Esophagus squamous epithelium (tissue), 5 donors: Measurements from ENCODE around the gene TCN2. TPM values are rescaled to one million over a fixed set of nuclear protein-coding genes. Genes with fewer than 3 reads are reported as not detected.
"Not testable (repeated sequence)": the region's sequence is repeated elsewhere in the genome, so short reads cannot be mapped to it uniquely, and the experiment has no call there.

Experiments
- DNase-seq: peaks from one replicate; lab custom pipeline; 2025; lab: John Stamatoyannopoulos, UW
- H3K27ac ChIP-seq, 4 donors: fragments of 200-600 bp; sonication (generic); one replicate each; pipeline ENCODE4 v1.5.1; 2016 to 2019; ENCODE audit warnings: mild to moderate bottlenecking in 1 of 4
- H3K27me3 ChIP-seq, 4 donors: fragments of 200-600 bp; sonication (generic); 1 replicate in 3 of 4; 2 replicates in 1 of 4; pipeline versions ENCODE4 v1.5.1 to v1.6.0; 2017 to 2021; ENCODE audit warnings: antibody characterized with exemption in 1 of 4
- H3K36me3 ChIP-seq, 3 donors: fragments of 200-600 bp; sonication (generic); one replicate each; pipeline ENCODE4 v1.5.1; 2016 to 2019
- H3K4me1 ChIP-seq, 3 donors: fragments of 200-600 bp; sonication (generic); one replicate each; pipeline ENCODE4 v1.5.1; 2017 to 2019
- H3K4me3 ChIP-seq, 4 donors: fragments of 200-600 bp; sonication (generic); 1 replicate in 3 of 4; 2 replicates in 1 of 4; pipeline ENCODE4 v1.5.1; 2016 to 2019; ENCODE audit warnings: mild to moderate bottlenecking in 2 of 4, moderate library complexity in 1 of 4
- H3K9me3 ChIP-seq, 3 donors: fragments of 200-600 bp; sonication (generic); one replicate each; pipeline ENCODE4 v1.5.1; 2016 to 2019
- POLR2A ChIP-seq, 4 donors: fragments of 450-650 bp; IDR thresholded peaks; one replicate each; pipeline ENCODE4 v1.6.1; 2017; ENCODE audit warnings: antibody characterized with exemption in 4 of 4, mild to moderate bottlenecking in 4 of 4, moderate library complexity in 3 of 4
- WGBS, 2 donors: methylation state at CpG; one replicate each; pipeline ENCODE4 v1.1.5; 2018; 5-methylcytosine and 5-hydroxymethylcytosine counted together
- intact Hi-C: fragments of 100-400 bp; cut with DNase I; formaldehyde crosslinking; loops from one replicate; pipeline ENCODE4 v1.15.0; 2022
- total RNA-seq, 4 donors: library from RNA; depleted of rRNA; stranded (reverse); fragments of >200 nt; gene quantifications; one replicate each; pipeline ENCODE4 v1.1.0, GENCODE V29; 2016
- TF ChIP-seq, protein P1 (sequence below), 6 experiments: fragments of 450-650 bp in 4 of 6; fragments of 200-600 bp in 2 of 6; sonication (generic) in 2 of 6; IDR thresholded peaks; one replicate each; pipeline ENCODE4 v1.5.1; 2016 to 2019; ENCODE audit warnings: antibody characterized with exemption in 6 of 6, mild to moderate bottlenecking in 4 of 6, moderate library complexity in 4 of 6
- donor health status: DM: yes; HTN: yes; CAD: no.

Gene TCN2
- total RNA-seq, 4 donors from 2014 or later = 1.9 to 20.4 (median 10.4) TPM

- intact Hi-C loops = no loop called here
- 81 to 87% methylated on average over 5 of the region's 5 CpGs for WGBS, 2 donors
- H3K27me3 ChIP-seq = no peaks in the 10 kb centered on the region
- no peak overlapping the region for H3K4me3 ChIP-seq
- no peaks in the 10 kb centered on the region for H3K9me3 ChIP-seq
- no peak for DNase-seq
- TF ChIP-seq POLR2A (IDR thresholded peaks at IDR 0.05) = no peak
- TF ChIP-seq, protein P1, sequence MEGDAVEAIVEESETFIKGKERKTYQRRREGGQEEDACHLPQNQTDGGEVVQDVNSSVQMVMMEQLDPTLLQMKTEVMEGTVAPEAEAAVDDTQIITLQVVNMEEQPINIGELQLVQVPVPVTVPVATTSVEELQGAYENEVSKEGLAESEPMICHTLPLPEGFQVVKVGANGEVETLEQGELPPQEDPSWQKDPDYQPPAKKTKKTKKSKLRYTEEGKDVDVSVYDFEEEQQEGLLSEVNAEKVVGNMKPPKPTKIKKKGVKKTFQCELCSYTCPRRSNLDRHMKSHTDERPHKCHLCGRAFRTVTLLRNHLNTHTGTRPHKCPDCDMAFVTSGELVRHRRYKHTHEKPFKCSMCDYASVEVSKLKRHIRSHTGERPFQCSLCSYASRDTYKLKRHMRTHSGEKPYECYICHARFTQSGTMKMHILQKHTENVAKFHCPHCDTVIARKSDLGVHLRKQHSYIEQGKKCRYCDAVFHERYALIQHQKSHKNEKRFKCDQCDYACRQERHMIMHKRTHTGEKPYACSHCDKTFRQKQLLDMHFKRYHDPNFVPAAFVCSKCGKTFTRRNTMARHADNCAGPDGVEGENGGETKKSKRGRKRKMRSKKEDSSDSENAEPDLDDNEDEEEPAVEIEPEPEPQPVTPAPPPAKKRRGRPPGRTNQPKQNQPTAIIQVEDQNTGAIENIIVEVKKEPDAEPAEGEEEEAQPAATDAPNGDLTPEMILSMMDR (IDR thresholded peaks at IDR 0.05) = no peak
- no peak overlapping the region for H3K27ac ChIP-seq
- no peaks in the 10 kb centered on the region for H3K4me1 ChIP-seq
- peaks cover 0 to 4% (median 0%) of the 10 kb centered on the region in 3 donors for H3K36me3 ChIP-seq
Observed at GRCh38 chr22:30627471-30627870, 20.5 kb downstream of the TCN2 start.

GRCh38 chr22:30628491-30628890, 21.5 kb downstream of the TCN2 start:
- DNase-seq = no peak
- TF ChIP-seq, protein P1 (IDR thresholded peaks at IDR 0.05) = no peak
- no peak for TF ChIP-seq POLR2A (IDR thresholded peaks at IDR 0.05)
- Histone ChIP-seq H3K9me3 (no peaks in the 10 kb centered on the region), H3K27me3 (no peaks in the 10 kb centered on the region), H3K4me3 (no peak overlapping the region), H3K36me3 (no peaks in the 10 kb centered on the region), H3K4me1 (no peaks in the 10 kb centered on the region), H3K27ac (no peak overlapping the region)
- intact Hi-C loops = no loop called here
- WGBS, 2 donors = 87 to 100% methylated on average over 1 to 2 of the region's 4 CpGs

GRCh38 chr22:30631469-30631868, 24.5 kb downstream of the TCN2 start:
- H3K4me3 ChIP-seq, H3K36me3 ChIP-seq, H3K27ac ChIP-seq, H3K27me3 ChIP-seq, H3K9me3 ChIP-seq, DNase-seq: not testable (repeated sequence)
- intact Hi-C loops = loop anchor here (10.0 kb wide), 1 partner anchor 293 kb away; no protein-coding TSS in a partner anchor
- WGBS, 2 donors = no CpG with 5 or more reads among the region's 31 CpGs
- H3K4me1 ChIP-seq = peaks cover 14 to 24% (median 21%) of the 10 kb centered on the region in 3 donors

- intact Hi-C loops = loop anchor here (2.0 to 10.0 kb wide), 2 partner anchors 120 to 290 kb away; no protein-coding TSS in a partner anchor
Observed at GRCh38 chr22:30634471-30635233, 27.7 kb downstream of the TCN2 start.

GRCh38 chr22:30635273-30636225, 28.6 kb downstream of the TCN2 start, which contains the start of gene SLC35E4:
Gene SLC35E4, plus strand, starts transcription at chr22:30635781. Its CDS starts 670 bp downstream, at chr22:30636451.
- TF ChIP-seq, protein P1 (IDR thresholded peaks at IDR 0.05) = peak in 2 of 6 experiments; percentile 16 to 18
- TF ChIP-seq POLR2A (IDR thresholded peaks at IDR 0.05) = peak in 3 of 4 donors; percentile 61 to 79 (median 65)
- no peaks in the 10 kb centered on the region for H3K27me3 ChIP-seq
- intact Hi-C loops = loop anchor here (2.0 to 10.0 kb wide), 2 partner anchors 119 to 289 kb away; no protein-coding TSS in a partner anchor
- no peaks in the 10 kb centered on the region for H3K9me3 ChIP-seq
- peak; percentile 49 for DNase-seq
- 0% methylated on average over 6 of the region's 75 CpGs; no CpG with 5 or more reads in 1 of the 2 donors for WGBS, 2 donors
- peaks cover 29 to 50% (median 30%) of the 10 kb centered on the region in 3 donors for H3K4me1 ChIP-seq
- no peaks in the 10 kb centered on the region for H3K36me3 ChIP-seq
- peak within 1 kb of the TSS; percentile 43 to 78 (median 52) for H3K4me3 ChIP-seq
- H3K27ac ChIP-seq = peak within 1 kb of the TSS; percentile 76 to 98 (median 93)

More at GRCh38 chr22:30634471-30635233, 27.7 kb downstream of the TCN2 start:
- 3 to 7% methylated on average over 5 to 14 of the region's 29 CpGs for WGBS, 2 donors
- Histone ChIP-seq H3K27ac (peak overlapping the region; percentile 76 to 98 (median 93)), H3K4me1 (peaks cover 29 to 48% (median 30%) of the 10 kb centered on the region in 3 donors), H3K4me3 (peak overlapping the region; percentile 43 to 78 (median 52)), H3K27me3 (no peaks in the 10 kb centered on the region), H3K9me3 (no peaks in the 10 kb centered on the region), H3K36me3 (no peaks in the 10 kb centered on the region)
- no peak for TF ChIP-seq POLR2A (IDR thresholded peaks at IDR 0.05)
- TF ChIP-seq, protein P1 (IDR thresholded peaks at IDR 0.05) = peak; percentile 93 to 98 (median 98)
- peak; percentile 24 for DNase-seq
